Measurements from ENCODE around the gene RYR2. TPM values are rescaled to one million over a fixed set of nuclear protein-coding genes. Genes with fewer than 3 reads are reported as not detected.

The RYR2 gene
- total RNA-seq, 1 donor from 2014 or later: 0.02 TPM

- no peak overlapping the region for H3K27ac Mint-ChIP-seq
- peak; percentile 4 for DNase-seq
- H3K4me3 Mint-ChIP-seq: no peak overlapping the region
- no peaks in the 10 kb centered on the region for H3K27me3 Mint-ChIP-seq
- no peaks in the 10 kb centered on the region for H3K9me3 Mint-ChIP-seq
- H3K4me1 Mint-ChIP-seq: no peaks in the 10 kb centered on the region
- intact Hi-C loops (cut with micrococcal nuclease): no loop called here
- no peaks in the 10 kb centered on the region for H3K36me3 Mint-ChIP-seq (ENCODE audit: low read depth)
These were observed 703.6 kb downstream of the RYR2 start for GRCh38 chr1:237745545-237745944.

GRCh38 chr1:237748171-237748960, 706.4 kb downstream of the RYR2 start:
- no peak overlapping the region for H3K4me3 Mint-ChIP-seq
- no peak for DNase-seq
- H3K4me1 Mint-ChIP-seq: no peaks in the 10 kb centered on the region
- no peaks in the 10 kb centered on the region for H3K27me3 Mint-ChIP-seq
- H3K27ac Mint-ChIP-seq: no peak overlapping the region
- H3K36me3 Mint-ChIP-seq (ENCODE audit: low read depth): no peaks in the 10 kb centered on the region
- intact Hi-C loops (cut with micrococcal nuclease): no loop called here
- no peaks in the 10 kb centered on the region for H3K9me3 Mint-ChIP-seq

GRCh38 chr1:237749122-237749521, 707.1 kb downstream of the RYR2 start:
- no peak overlapping the region for H3K27ac Mint-ChIP-seq
- H3K4me1 Mint-ChIP-seq: no peaks in the 10 kb centered on the region
- intact Hi-C loops (cut with micrococcal nuclease): no loop called here
- H3K9me3 Mint-ChIP-seq: no peaks in the 10 kb centered on the region
- no peaks in the 10 kb centered on the region for H3K36me3 Mint-ChIP-seq (ENCODE audit: low read depth)
- H3K27me3 Mint-ChIP-seq: no peaks in the 10 kb centered on the region
- H3K4me3 Mint-ChIP-seq: no peak overlapping the region
- DNase-seq: no peak

GRCh38 chr1:237751090-237751489, 709.1 kb downstream of the RYR2 start:
- Mint-ChIP-seq H3K9me3 (no peaks in the 10 kb centered on the region), H3K36me3 (ENCODE audit: low read depth) (no peaks in the 10 kb centered on the region), H3K4me3 (no peak overlapping the region), H3K4me1 (no peaks in the 10 kb centered on the region), H3K27ac (no peak overlapping the region), H3K27me3 (no peaks in the 10 kb centered on the region)
- intact Hi-C loops (cut with micrococcal nuclease): no loop called here
- DNase-seq: no peak

- intact Hi-C loops (cut with micrococcal nuclease): no loop called here
- no peak overlapping the region for H3K4me3 Mint-ChIP-seq
- no peaks in the 10 kb centered on the region for H3K4me1 Mint-ChIP-seq
- no peaks in the 10 kb centered on the region for H3K27me3 Mint-ChIP-seq
- H3K36me3 Mint-ChIP-seq (ENCODE audit: low read depth): no peaks in the 10 kb centered on the region
- no peaks in the 10 kb centered on the region for H3K9me3 Mint-ChIP-seq
- no peak for DNase-seq
- H3K27ac Mint-ChIP-seq: no peak overlapping the region
These were observed 712.6 kb downstream of the RYR2 start for GRCh38 chr1:237754627-237755026.

GRCh38 chr1:237756304-237756967, 714.5 kb downstream of the RYR2 start:
- no peak overlapping the region for H3K27ac Mint-ChIP-seq
- H3K9me3 Mint-ChIP-seq: no peaks in the 10 kb centered on the region
- H3K36me3 Mint-ChIP-seq (ENCODE audit: low read depth): no peaks in the 10 kb centered on the region
- no peak for DNase-seq
- no peak overlapping the region for H3K4me3 Mint-ChIP-seq
- H3K4me1 Mint-ChIP-seq: no peaks in the 10 kb centered on the region
- intact Hi-C loops (cut with micrococcal nuclease): no loop called here
- H3K27me3 Mint-ChIP-seq: no peaks in the 10 kb centered on the region

- DNase-seq: no peak
- Mint-ChIP-seq H3K9me3 (no peaks in the 10 kb centered on the region), H3K27ac (no peak overlapping the region), H3K4me1 (no peaks in the 10 kb centered on the region), H3K36me3 (ENCODE audit: low read depth) (no peaks in the 10 kb centered on the region), H3K27me3 (no peaks in the 10 kb centered on the region), H3K4me3 (no peak overlapping the region)
- intact Hi-C loops (cut with micrococcal nuclease): no loop called here
These were observed 717.4 kb downstream of the RYR2 start for GRCh38 chr1:237759377-237759776.

- no peaks in the 10 kb centered on the region for H3K27me3 Mint-ChIP-seq
These were observed 719.0 kb downstream of the RYR2 start for GRCh38 chr1:237760951-237761350.

GRCh38 chr1:237763137-237763536, 721.2 kb downstream of the RYR2 start:
- Mint-ChIP-seq H3K4me3 (no peak overlapping the region), H3K27me3 (no peaks in the 10 kb centered on the region), H3K9me3 (no peaks in the 10 kb centered on the region), H3K4me1 (no peaks in the 10 kb centered on the region), H3K36me3 (ENCODE audit: low read depth) (no peaks in the 10 kb centered on the region), H3K27ac (no peak overlapping the region)
- intact Hi-C loops (cut with micrococcal nuclease): no loop called here
- no peak for DNase-seq

More at GRCh38 chr1:237760951-237761350, 719.0 kb downstream of the RYR2 start:
- DNase-seq: no peak
- H3K9me3 Mint-ChIP-seq: no peaks in the 10 kb centered on the region
- no peaks in the 10 kb centered on the region for H3K4me1 Mint-ChIP-seq
- intact Hi-C loops (cut with micrococcal nuclease): no loop called here
- no peak overlapping the region for H3K27ac Mint-ChIP-seq
- H3K36me3 Mint-ChIP-seq (ENCODE audit: low read depth): no peaks in the 10 kb centered on the region
- H3K4me3 Mint-ChIP-seq: no peak overlapping the region

- Mint-ChIP-seq H3K27ac (no peak overlapping the region), H3K9me3 (no peaks in the 10 kb centered on the region), H3K27me3 (no peaks in the 10 kb centered on the region), H3K36me3 (ENCODE audit: low read depth) (no peaks in the 10 kb centered on the region), H3K4me3 (no peak overlapping the region), H3K4me1 (no peaks in the 10 kb centered on the region)
- no peak for DNase-seq
- intact Hi-C loops (cut with micrococcal nuclease): no loop called here
These were observed 721.8 kb downstream of the RYR2 start for GRCh38 chr1:237763751-237764150.

GRCh38 chr1:237769916-237770315, 727.9 kb downstream of the RYR2 start:
- H3K27me3 Mint-ChIP-seq: no peaks in the 10 kb centered on the region
- no peak overlapping the region for H3K27ac Mint-ChIP-seq
- DNase-seq: no peak
- H3K4me3 Mint-ChIP-seq: no peak overlapping the region
- H3K9me3 Mint-ChIP-seq: no peaks in the 10 kb centered on the region
- intact Hi-C loops (cut with micrococcal nuclease): no loop called here
- H3K36me3 Mint-ChIP-seq (ENCODE audit: low read depth): no peaks in the 10 kb centered on the region
- no peaks in the 10 kb centered on the region for H3K4me1 Mint-ChIP-seq

- Mint-ChIP-seq H3K27me3 (no peaks in the 10 kb centered on the region), H3K4me3 (no peak overlapping the region), H3K4me1 (no peaks in the 10 kb centered on the region), H3K27ac (no peak overlapping the region), H3K9me3 (no peaks in the 10 kb centered on the region), H3K36me3 (ENCODE audit: low read depth) (no peaks in the 10 kb centered on the region)
- intact Hi-C loops (cut with micrococcal nuclease): no loop called here
- DNase-seq: no peak
These were observed 730.0 kb downstream of the RYR2 start for GRCh38 chr1:237772009-237772408.

- Mint-ChIP-seq H3K4me1 (no peaks in the 10 kb centered on the region), H3K27ac (no peak overlapping the region), H3K4me3 (no peak overlapping the region), H3K9me3 (no peaks in the 10 kb centered on the region), H3K27me3 (no peaks in the 10 kb centered on the region), H3K36me3 (ENCODE audit: low read depth) (no peaks in the 10 kb centered on the region)
- no peak for DNase-seq
- intact Hi-C loops (cut with micrococcal nuclease): no loop called here
These were observed 732.3 kb downstream of the RYR2 start for GRCh38 chr1:237774246-237774645.

- Mint-ChIP-seq H3K36me3 (ENCODE audit: low read depth) (no peaks in the 10 kb centered on the region), H3K4me1 (no peaks in the 10 kb centered on the region), H3K27ac (no peak overlapping the region), H3K9me3 (no peaks in the 10 kb centered on the region), H3K27me3 (no peaks in the 10 kb centered on the region), H3K4me3 (no peak overlapping the region)
- intact Hi-C loops (cut with micrococcal nuclease): no loop called here
- DNase-seq: no peak
These were observed 737.4 kb downstream of the RYR2 start for GRCh38 chr1:237779356-237779755.
